Heart left ventricle (tissue), 13 donors: ENCODE measurements around the gene PPA1.

Source experiments
- POLR2A ChIP-seq, 2 donors: fragments of 450-650 bp; IDR thresholded peaks; one replicate each; pipeline ENCODE4 v1.6.1; 2017; ENCODE audit warnings: antibody characterized with exemption in 2 of 2, mild to moderate bottlenecking in 2 of 2, moderate library complexity in 2 of 2
- TF ChIP-seq, protein P1 (sequence below), 12 donors: fragments of 200-600 bp; sonication (generic) in 4 of 12; IDR thresholded peaks; one replicate each; pipeline versions ENCODE4 v1.5.0 to v1.8.0; 2018 to 2022; ENCODE audit warnings: antibody characterized with exemption in 12 of 12, mild to moderate bottlenecking in 5 of 12
- donor health status: ischemic (EF 13 %, LVEDD 7.1; RV severe dilation, severe dysfunction).
- donor health status: DM: no; HTN: yes; CAD: no.
- donor health status: DM: no; HTN: no; CAD: no.
- donor health status: ischemic (EF 25% LVEDD 6.9; RV normal size, moderate dysfunction).
- donor health status: ischemic (EF 25% LVEDD 5.7; RV mildly dilated, moderate dysfunction).
- donor health status: ischemic (EF 35%, LVEDD 5.7; RV mildly dilated, moderate dysfunction).
- donor health status: nonischemic (EF 11% LVEDD 7.7; RV severe dilation, severe dysfunction).
- donor health status: DM: yes; HTN: yes; CAD: no.
- donor health status: PGD.
- donor health status: ischemic (EF 29% LVEDD 5.4; RV normal size, mild dysfunction).
- donor health status: nonischemic (EF 23%, LVEDD 6.1; RV moderate dilation, normal function).

DNA sequence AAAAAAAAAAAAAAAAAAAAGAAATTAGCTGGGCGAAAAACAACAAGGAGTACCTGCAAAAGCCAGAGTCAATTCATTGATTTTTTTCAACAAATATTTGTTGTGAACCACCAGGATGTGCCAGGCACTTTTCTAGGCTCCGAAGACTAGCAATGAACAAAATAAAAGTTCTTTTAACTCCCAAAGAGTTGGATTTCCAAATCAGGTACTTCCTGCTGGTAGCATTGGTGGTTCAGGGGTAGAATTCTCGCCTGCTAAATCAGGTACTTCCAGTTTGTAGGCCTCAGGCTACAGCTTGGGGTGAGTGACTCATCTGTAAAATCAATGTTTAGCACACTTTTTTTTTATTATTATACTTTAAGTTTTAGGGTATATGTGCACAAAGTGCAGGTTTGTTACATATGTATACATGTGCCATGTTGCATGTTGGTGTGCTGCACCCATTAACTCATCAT, 10.9 kb downstream of the PPA1 start:
- TF ChIP-seq, protein P1, sequence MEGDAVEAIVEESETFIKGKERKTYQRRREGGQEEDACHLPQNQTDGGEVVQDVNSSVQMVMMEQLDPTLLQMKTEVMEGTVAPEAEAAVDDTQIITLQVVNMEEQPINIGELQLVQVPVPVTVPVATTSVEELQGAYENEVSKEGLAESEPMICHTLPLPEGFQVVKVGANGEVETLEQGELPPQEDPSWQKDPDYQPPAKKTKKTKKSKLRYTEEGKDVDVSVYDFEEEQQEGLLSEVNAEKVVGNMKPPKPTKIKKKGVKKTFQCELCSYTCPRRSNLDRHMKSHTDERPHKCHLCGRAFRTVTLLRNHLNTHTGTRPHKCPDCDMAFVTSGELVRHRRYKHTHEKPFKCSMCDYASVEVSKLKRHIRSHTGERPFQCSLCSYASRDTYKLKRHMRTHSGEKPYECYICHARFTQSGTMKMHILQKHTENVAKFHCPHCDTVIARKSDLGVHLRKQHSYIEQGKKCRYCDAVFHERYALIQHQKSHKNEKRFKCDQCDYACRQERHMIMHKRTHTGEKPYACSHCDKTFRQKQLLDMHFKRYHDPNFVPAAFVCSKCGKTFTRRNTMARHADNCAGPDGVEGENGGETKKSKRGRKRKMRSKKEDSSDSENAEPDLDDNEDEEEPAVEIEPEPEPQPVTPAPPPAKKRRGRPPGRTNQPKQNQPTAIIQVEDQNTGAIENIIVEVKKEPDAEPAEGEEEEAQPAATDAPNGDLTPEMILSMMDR (IDR thresholded peaks at IDR 0.05): no peak
- no peak for TF ChIP-seq POLR2A (IDR thresholded peaks at IDR 0.05)
